HepG2 (cell line): Measurements from ENCODE around the gene MALRD1. TPM values are rescaled to one million over a fixed set of nuclear protein-coding genes. Genes with fewer than 3 reads are reported as not detected.

ENCODE experiments used
- E2F1 ChIP-seq: sonication (generic); formaldehyde crosslinking; IDR thresholded peaks from 2 replicates; pipeline ENCODE4 v1.5.0; 2020; ENCODE audit warnings: missing genetic modification reagents
- HNRNPUL1 ChIP-seq: fragments of 200-400 bp; formaldehyde crosslinking; IDR thresholded peaks from 2 replicates; pipeline ENCODE4 v1.6.1; 2017; ENCODE audit warnings: low read depth, mild to moderate bottlenecking, low read length, moderate library complexity
- ONECUT2 ChIP-seq: sonication (generic); formaldehyde crosslinking; IDR thresholded peaks from 2 replicates; pipeline ENCODE4 v1.4.0; 2020; ENCODE audit warnings: missing genetic modification reagents
- SKIL ChIP-seq: sonication (generic); formaldehyde crosslinking; IDR thresholded peaks from 2 replicates; pipeline ENCODE4 v1.8.0; 2022; ENCODE audit warnings: missing genetic modification reagents, mild to moderate bottlenecking, moderate library complexity, borderline replicate concordance
- SNAI1 ChIP-seq: sonication (generic); formaldehyde crosslinking; IDR thresholded peaks from 2 replicates; pipeline ENCODE4 v1.5.0; 2020; ENCODE audit warnings: mild to moderate bottlenecking, missing genetic modification reagents, borderline replicate concordance
- YEATS4 ChIP-seq: sonication (generic); formaldehyde crosslinking; IDR thresholded peaks from 2 replicates; pipeline ENCODE4 v1.4.0; 2020; ENCODE audit warnings: missing genetic modification reagents, borderline replicate concordance
- ZNF333 ChIP-seq: sonication (generic); formaldehyde crosslinking; IDR thresholded peaks from 2 replicates; pipeline ENCODE4 v1.4.0; 2020; ENCODE audit warnings: mild to moderate bottlenecking, missing genetic modification reagents, borderline replicate concordance
- ZNF367 ChIP-seq: sonication (generic); formaldehyde crosslinking; IDR thresholded peaks from 2 replicates; pipeline ENCODE4 v1.4.0; 2020; ENCODE audit warnings: missing genetic modification reagents, borderline replicate concordance
- ZNF382 ChIP-seq: sonication (generic); formaldehyde crosslinking; IDR thresholded peaks from 2 replicates; pipeline ENCODE4 v1.5.0; 2020; ENCODE audit warnings: missing genetic modification reagents, mild to moderate bottlenecking, borderline replicate concordance
- ZNF460 ChIP-seq: sonication (generic); formaldehyde crosslinking; IDR thresholded peaks from 2 replicates; pipeline ENCODE4 v1.5.1; 2020; ENCODE audit warnings: missing genetic modification reagents, mild to moderate bottlenecking, borderline replicate concordance
- ZNF784 ChIP-seq: sonication (generic); formaldehyde crosslinking; IDR thresholded peaks from 2 replicates; pipeline ENCODE4 v1.5.1; 2020; ENCODE audit warnings: missing genetic modification reagents, mild to moderate bottlenecking, borderline replicate concordance
- polyA plus RNA-seq, 8 experiments: library from polyadenylated mRNA; depleted of rRNA in 3 of 8; stranded (reverse) in 7 of 8; unstranded in 1 of 8; fragments of >200 nt; fragmentation: Illumina TruSeq in 4 of 8; extraction: Trizol in 4 of 8; gene quantifications; 2 replicates each; pipeline versions ENCODE4 v1.2.1 to v1.2.3, GENCODE V29; 2011 to 2016; ENCODE audit warnings: low read depth in 4 of 8, missing spikeins in 1 of 8, mixed read lengths in 1 of 8; ENCODE audit not compliant: insufficient read depth in 1 of 8
- total RNA-seq, 5 experiments: library from RNA; depleted of rRNA; stranded (reverse); fragments of >200 nt; fragmentation: Illumina TruSeq; extraction: Trizol; gene quantifications; 2 replicates each; pipeline ENCODE4 v1.2.3, GENCODE V29; 2016; ENCODE audit warnings: low read depth in 1 of 5

Gene MALRD1
- total and polyA plus RNA-seq, 2 of the 13 experiments (the other 11 are each of a cell fraction or from before 2014, with no cell fraction given) = 5.7 to 15.4 TPM

GRCh38 chr10:19212590-19212989, 164.0 kb downstream of the MALRD1 start (continued):
- TF ChIP-seq ZNF382 (CRISPR knock-in tag) (no peak), ZNF784 (CRISPR knock-in tag) (no peak), E2F1 (no peak), ONECUT2 (no peak), SNAI1 (no peak), SKIL (CRISPR knock-in tag) (no peak), ZNF333 (no peak), ZNF367 (CRISPR knock-in tag) (no peak), HNRNPUL1 (no peak), ZNF460 (no peak), YEATS4 (CRISPR knock-in tag) (no peak)
